ENCODE results near the gene SUSD3.
A peak's percentile ranks its signal among the peaks of the same experiment; 100 is the strongest.

SUSD3 gene

GRCh38 chr9:93095205-93096130 is 37.0 kb downstream of the SUSD3 start:
- Histone ChIP-seq H3K36me3 (ENCODE audit: insufficient read depth, low read length) (no peaks in the 10 kb centered on the region; the same call in 1 of the 2 replicates), H4K20me1 (ENCODE audit: insufficient read depth, low read length) (no peaks in the 10 kb centered on the region), H3K9ac (ENCODE audit: low read depth, low read length) (peak overlapping the region; percentile 78), H2AFZ (ENCODE audit: low read depth, low read length) (peak overlapping the region; percentile 55; the same call in 1 of the 2 replicates), H3K4me2 (ENCODE audit: insufficient read depth, low read length) (peak overlapping the region; percentile 69), H3K27ac (ENCODE audit: low read length) (peak overlapping the region; percentile 82), H3K4me1 (ENCODE audit: insufficient read depth, low read length) (peaks cover 33% of the 10 kb centered on the region), H3K27me3 (ENCODE audit: insufficient read depth, low read length, poor library complexity) (no peaks in the 10 kb centered on the region), H3K79me2 (ENCODE audit: insufficient read depth, low read length) (peaks cover 18% of the 10 kb centered on the region), H3K9me3 (ENCODE audit: insufficient read depth, low read length, severe bottlenecking) (no peaks in the 10 kb centered on the region), H3K4me3 (ENCODE audit: low read depth in 1 of 2, low read length in 2 of 2) (peak overlapping the region; percentile 12 to 83; a peak in 3 of 4 replicates)
- ATAC-seq (ENCODE audit: insufficient read depth, low read depth) (peak; percentile 89), DNase-seq (peak; percentile 100)
- TF ChIP-seq CTCF (IDR thresholded peaks at IDR 0.05; ENCODE audit: borderline replicate concordance, extremely low read depth, low read length, poor library complexity, severe bottlenecking) = no peak
- no peak for TF ChIP-seq EZH2 (IDR thresholded peaks at IDR 0.05; ENCODE audit: borderline replicate concordance, low read depth, low read length, severe bottlenecking)

DNA sequence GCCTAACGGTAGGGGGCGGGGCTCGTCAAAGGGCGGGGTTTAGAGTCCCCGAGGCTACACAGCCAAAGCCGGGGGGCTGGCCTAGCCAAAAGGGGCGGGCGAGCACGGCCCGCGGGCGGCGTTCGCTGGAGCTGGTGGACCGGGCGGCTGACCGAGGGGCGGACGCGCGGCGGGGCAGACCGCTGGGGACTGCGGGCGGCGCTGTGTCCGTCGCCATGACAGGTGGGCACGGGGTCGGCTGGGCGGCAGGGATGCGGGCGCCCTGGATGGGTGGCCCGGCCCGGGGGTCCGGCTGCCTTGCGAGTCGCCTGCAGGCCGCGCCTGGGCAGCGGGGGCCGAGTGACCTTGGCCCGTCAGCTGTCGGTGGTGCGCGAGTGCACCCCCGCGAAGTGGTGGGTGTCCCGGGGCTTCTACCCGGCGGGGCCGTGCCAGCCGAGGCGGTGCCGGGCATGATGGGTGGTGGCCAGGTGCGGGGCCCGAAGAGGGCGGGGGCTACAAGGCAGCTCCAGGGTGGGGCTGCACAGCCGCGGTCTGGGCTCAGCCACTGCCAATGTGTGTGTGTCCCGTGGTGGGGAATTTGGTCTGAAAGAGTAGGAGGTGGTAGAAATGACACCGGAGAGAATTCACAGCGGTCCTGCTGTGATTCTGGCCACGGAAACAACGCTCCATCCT is 37.8 kb downstream of the SUSD3 start, which contains the start of gene CARD19:
Gene CARD19, plus strand, starts transcription at position 87 of the 672 bp plus-strand sequence. Its CDS starts 129 bp downstream, at position 216.
- H2AFZ ChIP-seq (ENCODE audit: low read depth, low read length) = peak within 1 kb of the TSS; percentile 72
- peaks cover 33% of the 10 kb centered on the region for H3K4me1 ChIP-seq (ENCODE audit: insufficient read depth, low read length)

GRCh38 chr9:93096811-93097382 is 38.4 kb downstream of the SUSD3 start:
- H3K9me3 ChIP-seq (ENCODE audit: insufficient read depth, low read length, severe bottlenecking) = no peaks in the 10 kb centered on the region
- H2AFZ ChIP-seq (ENCODE audit: low read depth, low read length) = no peak overlapping the region
- H3K4me2 ChIP-seq (ENCODE audit: insufficient read depth, low read length) = peak overlapping the region; percentile 91
- ATAC-seq (ENCODE audit: insufficient read depth, low read depth) (no peak), DNase-seq (no peak)
- H3K4me1 ChIP-seq (ENCODE audit: insufficient read depth, low read length) = peaks cover 33% of the 10 kb centered on the region
- peak overlapping the region; percentile 79 to 83; a peak in 3 of 4 replicates for H3K4me3 ChIP-seq (ENCODE audit: low read depth in 1 of 2, low read length in 2 of 2)
- TF ChIP-seq EZH2 (IDR thresholded peaks at IDR 0.05; ENCODE audit: borderline replicate concordance, low read depth, low read length, severe bottlenecking) (no peak), CTCF (IDR thresholded peaks at IDR 0.05; ENCODE audit: borderline replicate concordance, extremely low read depth, low read length, poor library complexity, severe bottlenecking) (no peak)
- peak overlapping the region; percentile 58; the same call in 1 of the 2 replicates for H3K27ac ChIP-seq (ENCODE audit: low read length)
- no peaks in the 10 kb centered on the region for H4K20me1 ChIP-seq (ENCODE audit: insufficient read depth, low read length)
- peaks cover 18% of the 10 kb centered on the region for H3K79me2 ChIP-seq (ENCODE audit: insufficient read depth, low read length)
- H3K36me3 ChIP-seq (ENCODE audit: insufficient read depth, low read length) = no peaks in the 10 kb centered on the region; the same call in 1 of the 2 replicates
- peak overlapping the region; percentile 78 for H3K9ac ChIP-seq (ENCODE audit: low read depth, low read length)
- H3K27me3 ChIP-seq (ENCODE audit: insufficient read depth, low read length, poor library complexity) = no peaks in the 10 kb centered on the region

More for the DNA sequence above, 37.8 kb downstream of the SUSD3 start, which contains the start of gene CARD19:
- H3K4me2 ChIP-seq (ENCODE audit: insufficient read depth, low read length) = peak within 1 kb of the TSS; percentile 91
- H4K20me1 ChIP-seq (ENCODE audit: insufficient read depth, low read length) = no peaks in the 10 kb centered on the region
- no peaks in the 10 kb centered on the region; the same call in 1 of the 2 replicates for H3K36me3 ChIP-seq (ENCODE audit: insufficient read depth, low read length)
- peak within 1 kb of the TSS; percentile 78 for H3K9ac ChIP-seq (ENCODE audit: low read depth, low read length)
- peak within 1 kb of the TSS; percentile 82 for H3K27ac ChIP-seq (ENCODE audit: low read length)
- H3K79me2 ChIP-seq (ENCODE audit: insufficient read depth, low read length) = peaks cover 18% of the 10 kb centered on the region
- H3K9me3 ChIP-seq (ENCODE audit: insufficient read depth, low read length, severe bottlenecking) = no peaks in the 10 kb centered on the region
- no peaks in the 10 kb centered on the region for H3K27me3 ChIP-seq (ENCODE audit: insufficient read depth, low read length, poor library complexity)
- DNase-seq (peak; percentile 50), ATAC-seq (ENCODE audit: insufficient read depth, low read depth) (peak; percentile 15; the same call in 2 of the 3 replicates)
- TF ChIP-seq EZH2 (IDR thresholded peaks at IDR 0.05; ENCODE audit: borderline replicate concordance, low read depth, low read length, severe bottlenecking) = no peak
- no peak for TF ChIP-seq CTCF (IDR thresholded peaks at IDR 0.05; ENCODE audit: borderline replicate concordance, extremely low read depth, low read length, poor library complexity, severe bottlenecking)
- peak within 1 kb of the TSS; percentile 79 to 83; a peak in 3 of 4 replicates for H3K4me3 ChIP-seq (ENCODE audit: low read depth in 1 of 2, low read length in 2 of 2)
